ENCODE measurements around the gene EARS2. TPM values are rescaled to one million over a fixed set of nuclear protein-coding genes. Genes with fewer than 3 reads are reported as not detected.

Gene EARS2
- total and polyA plus RNA-seq, 2 of the 8 experiments (the other 6 are each of a cell fraction or from before 2014, with no cell fraction given), result 47.8 to 111 TPM

DNA sequence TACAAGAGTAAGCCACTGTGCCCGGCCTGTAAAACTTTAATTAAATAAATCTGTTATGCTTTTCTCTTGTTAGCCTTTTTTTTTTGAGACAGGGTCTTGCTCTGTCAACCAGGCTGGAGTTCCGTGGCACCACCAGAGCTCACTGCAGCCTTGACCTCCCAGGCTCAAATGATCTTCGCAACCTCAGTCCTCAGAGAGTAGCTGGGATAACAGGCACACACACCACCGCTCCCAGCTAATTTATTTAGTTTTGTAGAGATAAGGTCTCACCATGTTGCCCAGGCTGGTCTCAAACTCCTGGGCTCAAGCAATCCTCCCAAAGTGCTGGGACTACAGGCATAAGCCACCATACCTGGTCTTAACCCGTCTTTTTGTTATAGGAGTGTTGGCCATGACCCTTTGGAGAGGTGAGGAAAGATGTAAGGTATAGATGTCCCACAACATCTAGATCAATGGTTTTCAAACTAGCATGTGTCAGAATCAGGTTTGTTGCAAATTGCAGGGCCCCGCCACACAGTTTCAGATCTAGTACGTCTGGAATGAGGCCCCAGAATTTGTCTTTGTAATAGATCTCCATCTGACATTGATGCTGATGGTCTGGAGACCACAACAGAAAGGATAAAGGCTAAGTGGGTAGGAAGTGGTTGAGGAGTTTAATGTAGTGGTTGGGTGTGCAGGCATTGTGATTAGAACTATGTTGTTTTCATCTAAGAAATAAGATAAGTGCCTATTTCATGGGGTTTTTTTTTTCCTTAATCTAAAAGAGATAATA lies 42.6 kb downstream of the EARS2 start:
- FAIRE-seq, result no peak
- POLR2A ChIA-PET (ENCODE audit: partially characterized antibody), result no interaction called here
- TF ChIP-seq CBX5 (IDR thresholded peaks at IDR 0.05; ENCODE audit: low read depth, low read length), result no peak
- TF ChIP-seq RFX5 (IDR thresholded peaks at IDR 0.05; ENCODE audit: borderline replicate concordance, low read depth, low read length), result no peak
- no peak for TF ChIP-seq TBP (IDR thresholded peaks at IDR 0.05; ENCODE audit: low read depth, low read length)
- no peak for TF ChIP-seq SAP30 (IDR thresholded peaks at IDR 0.05; ENCODE audit: insufficient read depth, insufficient replicate concordance, low read length)
- TF ChIP-seq KDM1A (IDR thresholded peaks at IDR 0.05; ENCODE audit: borderline replicate concordance, low read length), result no peak
- TF ChIP-seq SIN3A (conservative IDR thresholded peaks at IDR 0.05 in 1 of 2, IDR thresholded peaks at IDR 0.05 in 1 of 2; ENCODE audit: low read depth in 1 of 2, low read length in 2 of 2), result no peak
- TF ChIP-seq EGR1 (IDR thresholded peaks at IDR 0.05; ENCODE audit: borderline replicate concordance, low read depth, low read length), result no peak
- no peak for TF ChIP-seq EP300 (IDR thresholded peaks at IDR 0.05; ENCODE audit: borderline replicate concordance in 1 of 2, low read depth in 2 of 2, low read length in 2 of 2)
- TF ChIP-seq CHD2 (IDR thresholded peaks at IDR 0.05; ENCODE audit: low read length), result no peak
- TF ChIP-seq, protein P1, sequence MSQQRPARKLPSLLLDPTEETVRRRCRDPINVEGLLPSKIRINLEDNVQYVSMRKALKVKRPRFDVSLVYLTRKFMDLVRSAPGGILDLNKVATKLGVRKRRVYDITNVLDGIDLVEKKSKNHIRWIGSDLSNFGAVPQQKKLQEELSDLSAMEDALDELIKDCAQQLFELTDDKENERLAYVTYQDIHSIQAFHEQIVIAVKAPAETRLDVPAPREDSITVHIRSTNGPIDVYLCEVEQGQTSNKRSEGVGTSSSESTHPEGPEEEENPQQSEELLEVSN (IDR thresholded peaks at IDR 0.05), result no peak
- no peak for TF ChIP-seq POU5F1 (IDR thresholded peaks at IDR 0.05; ENCODE audit: low read depth, low read length)
- no peak for TF ChIP-seq CREB1 (IDR thresholded peaks at IDR 0.05)

More for the DNA sequence above, 42.6 kb downstream of the EARS2 start:
- Histone ChIP-seq H3K79me1 (ENCODE audit: low read depth, low read length) (no peaks in the 10 kb centered on the region), H3K56ac (replicated peaks; ENCODE audit: insufficient read length, low read depth, low read length) (no peak overlapping the region), H3K23me2 (ENCODE audit: low read depth, low read length) (peaks cover under 1% of the 10 kb centered on the region; the same call in 1 of the 2 replicates), H3K27me3 (replicated peaks in 1 of 4; ENCODE audit: control insufficient read depth in 3 of 4, extremely low read depth in 1 of 4, insufficient read depth in 3 of 4, low read length in 3 of 4) (no peaks in the 10 kb centered on the region; a peak in 1 of 7 replicates), H4K8ac (ENCODE audit: extremely low read depth, insufficient read depth, low read length) (no peak overlapping the region), H3K23ac (ENCODE audit: insufficient read length) (no peak overlapping the region), H2AFZ (ENCODE audit: low read length) (no peak overlapping the region), H3K18ac (ENCODE audit: extremely low read depth, low read length) (no peak overlapping the region), H3K79me2 (ENCODE audit: control insufficient read depth in 1 of 2, insufficient read depth in 2 of 2, low read length in 2 of 2) (peaks cover 0 to 3% of the 10 kb centered on the region in 2 experiments; a peak in 3 of 4 replicates), H3K4me2 (ENCODE audit: insufficient read depth in 1 of 2, low read depth in 2 of 2, low read length in 2 of 2) (no peak overlapping the region), H3K9ac (replicated peaks in 1 of 4; ENCODE audit: extremely low read depth in 1 of 4, low read depth in 3 of 4, low read length in 3 of 4) (no peak overlapping the region), H4K5ac (ENCODE audit: insufficient read length, low read depth, low read length) (no peak overlapping the region), H3K27ac (ENCODE audit: low read depth, low read length) (no peak overlapping the region), H2BK15ac (ENCODE audit: low read length) (no peak overlapping the region), H2BK12ac (ENCODE audit: low read depth, low read length) (no peak overlapping the region), H2BK20ac (ENCODE audit: low read length) (no peak overlapping the region), H3K4ac (replicated peaks; ENCODE audit: insufficient read length, low read depth, low read length) (no peak overlapping the region), H4K20me1 (replicated peaks in 1 of 2; ENCODE audit: control insufficient read depth in 1 of 2, insufficient read depth in 2 of 2, low read length in 2 of 2) (no peaks in the 10 kb centered on the region), H3K14ac (ENCODE audit: insufficient read length) (no peak overlapping the region), H3K4me3 (ENCODE audit: extremely low read depth in 1 of 4, insufficient read depth in 2 of 4, low read depth in 3 of 4, low read length in 4 of 4) (no peak overlapping the region), H2AK5ac (ENCODE audit: low read depth, low read length) (no peak overlapping the region), H2BK5ac (ENCODE audit: low read depth, low read length) (no peak overlapping the region), H3K9me3 (ENCODE audit: insufficient read depth in 2 of 2, low read depth in 1 of 2, low read length in 1 of 2) (no peaks in the 10 kb centered on the region), H2BK120ac (replicated peaks; ENCODE audit: low read depth, low read length) (no peak overlapping the region), H3K4me1 (replicated peaks in 1 of 4; ENCODE audit: control insufficient read depth in 3 of 4, insufficient read depth in 4 of 4, low read length in 3 of 4) (no peaks in the 10 kb centered on the region; a peak in 1 of 7 replicates), H3K36me3 (ENCODE audit: control insufficient read depth in 2 of 4, insufficient read depth in 4 of 4, low read length in 3 of 4) (peaks cover 2 to 12% (median 6%) of the 10 kb centered on the region in 4 experiments; a peak in 4 of 8 replicates), H4K91ac (replicated peaks; ENCODE audit: insufficient read length, low read length) (no peak overlapping the region)
- CTCF ChIA-PET (ENCODE audit: partially characterized antibody), result interaction anchor here (1.5 to 1.6 kb wide), 2 partner anchors 10 to 79 kb away, joined by 3 to 5 read pairs; no protein-coding TSS in a partner anchor
- no peak for DNase-seq (ENCODE audit: low read depth in 1 of 2, low spot score in 2 of 2)
- 90% methylated on average over 7 of the region's 7 CpGs; no CpG with 5 or more reads in 1 of the 2 experiments for WGBS, 2 experiments (ENCODE audit: extremely low coverage in 1 of 2, insufficient coverage in 1 of 2, insufficient read length in 1 of 2, insufficient replicate concordance in 2 of 2, low coverage in 1 of 2, low lambda C conversion rate in 2 of 2, missing lambda C conversion rate in 1 of 2)
